Measurements from ENCODE around the gene PCDHGB2.
"Not testable (repeated sequence)": the region's sequence is repeated elsewhere in the genome, so short reads cannot be mapped to it uniquely, and the experiment has no call there.

Gene PCDHGB2

GRCh38 chr5:141384471-141385267, 24.9 kb downstream of the PCDHGB2 start:
- Histone ChIP-seq H2AK5ac (ENCODE audit: low read length, severe bottlenecking) (no peak overlapping the region), H3K18ac (ENCODE audit: low read depth in 1 of 2, low read length in 2 of 2) (no peak overlapping the region), H3K14ac (ENCODE audit: low read length in 2 of 2) (no peak overlapping the region), H2BK5ac (ENCODE audit: low read depth, low read length, poor library complexity, severe bottlenecking) (no peak overlapping the region), H2BK15ac (ENCODE audit: low read depth, poor library complexity, severe bottlenecking) (no peak overlapping the region), H3K79me1 (replicated peaks; ENCODE audit: low read length, poor library complexity, severe bottlenecking) (peaks cover 7% of the 10 kb centered on the region), H3K9me3 (ENCODE audit: control insufficient read depth, low read length) (peaks cover 44% of the 10 kb centered on the region), H2BK12ac (ENCODE audit: low read length in 2 of 2) (no peak overlapping the region), H3K4ac (ENCODE audit: low read depth in 1 of 2, low read length in 2 of 2) (no peak overlapping the region), H4K91ac (ENCODE audit: low read length) (no peak overlapping the region), H3K27me3 (ENCODE audit: control insufficient read depth in 1 of 2, insufficient read depth in 1 of 2, low read length in 2 of 2) (no peaks in the 10 kb centered on the region), H2BK120ac (ENCODE audit: low read depth, low read length) (no peak overlapping the region), H3K23ac (ENCODE audit: low read length in 2 of 2) (no peak overlapping the region), H3K4me2 (ENCODE audit: low read length, poor library complexity, severe bottlenecking) (no peak overlapping the region), H3K4me3 (ENCODE audit: insufficient read depth in 1 of 2, low read depth in 1 of 2, low read length in 2 of 2) (no peak overlapping the region), H3K4me1 (ENCODE audit: control insufficient read depth, insufficient read depth, low read depth, low read length) (peaks cover 2% of the 10 kb centered on the region), H2AFZ (ENCODE audit: low read depth, low read length) (no peak overlapping the region), H3K9ac (ENCODE audit: low read length) (no peak overlapping the region), H3K27ac (ENCODE audit: low read length, poor library complexity, severe bottlenecking) (no peak overlapping the region), H3K36me3 (ENCODE audit: control insufficient read depth in 1 of 2, insufficient read depth in 2 of 2, low read depth in 1 of 2, low read length in 2 of 2) (peaks cover 0 to 8% of the 10 kb centered on the region in 2 experiments), H4K8ac (ENCODE audit: low read length) (no peak overlapping the region)
- 92% methylated on average over 40 of the region's 43 CpGs for WGBS
- no peak for DNase-seq

GRCh38 chr5:141387557-141388311, 27.9 kb downstream of the PCDHGB2 start, which contains the start of gene PCDHGB4:
Gene PCDHGB4 (plus strand): TSS chr5:141387698. CDS start chr5:141387885, 187 bp downstream.
- WGBS = 21% methylated on average over 10 of the region's 40 CpGs
- not testable (repeated sequence) for H2BK12ac ChIP-seq (ENCODE audit: low read length in 2 of 2); H3K4me1 ChIP-seq (ENCODE audit: control insufficient read depth, insufficient read depth, low read depth, low read length); H2AFZ ChIP-seq (ENCODE audit: low read depth, low read length); H4K91ac ChIP-seq (ENCODE audit: low read length); H3K14ac ChIP-seq (ENCODE audit: low read length in 2 of 2); H3K18ac ChIP-seq (ENCODE audit: low read depth in 1 of 2, low read length in 2 of 2); H4K8ac ChIP-seq (ENCODE audit: low read length); H3K4me2 ChIP-seq (ENCODE audit: low read length, poor library complexity, severe bottlenecking); H2BK15ac ChIP-seq (ENCODE audit: low read depth, poor library complexity, severe bottlenecking); H2BK120ac ChIP-seq (ENCODE audit: low read depth, low read length); H3K23ac ChIP-seq (ENCODE audit: low read length in 2 of 2); H3K4ac ChIP-seq (ENCODE audit: low read depth in 1 of 2, low read length in 2 of 2); H2BK5ac ChIP-seq (ENCODE audit: low read depth, low read length, poor library complexity, severe bottlenecking); H3K9ac ChIP-seq (ENCODE audit: low read length); H3K27me3 ChIP-seq (ENCODE audit: control insufficient read depth in 1 of 2, insufficient read depth in 1 of 2, low read length in 2 of 2); H2AK5ac ChIP-seq (ENCODE audit: low read length, severe bottlenecking)
- Histone ChIP-seq H3K27ac (ENCODE audit: low read length, poor library complexity, severe bottlenecking) (peak within 1 kb of the TSS; percentile 57), H3K79me1 (replicated peaks; ENCODE audit: low read length, poor library complexity, severe bottlenecking) (peaks cover 12% of the 10 kb centered on the region), H3K9me3 (ENCODE audit: control insufficient read depth, low read length) (peaks cover 62% of the 10 kb centered on the region), H3K36me3 (ENCODE audit: control insufficient read depth in 1 of 2, insufficient read depth in 2 of 2, low read depth in 1 of 2, low read length in 2 of 2) (peaks cover 0 to 14% of the 10 kb centered on the region in 2 experiments), H3K4me3 (ENCODE audit: insufficient read depth in 1 of 2, low read depth in 1 of 2, low read length in 2 of 2) (peak within 1 kb of the TSS; percentile 47 to 62)
- peak; percentile 74 for DNase-seq

- H3K27me3 ChIP-seq (ENCODE audit: control insufficient read depth in 1 of 2, insufficient read depth in 1 of 2, low read length in 2 of 2) = no peaks in the 10 kb centered on the region
- H2BK15ac ChIP-seq (ENCODE audit: low read depth, poor library complexity, severe bottlenecking) = no peak overlapping the region
Measured at GRCh38 chr5:141388661-141389060, 28.9 kb downstream of the PCDHGB2 start.

More at GRCh38 chr5:141388661-141389060, 28.9 kb downstream of the PCDHGB2 start:
- Histone ChIP-seq H3K9ac (ENCODE audit: low read length) (no peak overlapping the region), H3K9me3 (ENCODE audit: control insufficient read depth, low read length) (peaks cover 63% of the 10 kb centered on the region), H3K4ac (ENCODE audit: low read depth in 1 of 2, low read length in 2 of 2) (no peak overlapping the region), H2BK5ac (ENCODE audit: low read depth, low read length, poor library complexity, severe bottlenecking) (no peak overlapping the region), H4K91ac (ENCODE audit: low read length) (no peak overlapping the region), H4K8ac (ENCODE audit: low read length) (no peak overlapping the region), H2AK5ac (ENCODE audit: low read length, severe bottlenecking) (no peak overlapping the region), H2BK120ac (ENCODE audit: low read depth, low read length) (no peak overlapping the region), H3K4me2 (ENCODE audit: low read length, poor library complexity, severe bottlenecking) (no peak overlapping the region), H3K36me3 (ENCODE audit: control insufficient read depth in 1 of 2, insufficient read depth in 2 of 2, low read depth in 1 of 2, low read length in 2 of 2) (peaks cover 0 to 22% of the 10 kb centered on the region in 2 experiments), H3K4me1 (ENCODE audit: control insufficient read depth, insufficient read depth, low read depth, low read length) (peaks cover 3% of the 10 kb centered on the region), H3K14ac (ENCODE audit: low read length in 2 of 2) (no peak overlapping the region), H2BK12ac (ENCODE audit: low read length in 2 of 2) (no peak overlapping the region), H3K79me1 (replicated peaks; ENCODE audit: low read length, poor library complexity, severe bottlenecking) (peaks cover 18% of the 10 kb centered on the region), H3K4me3 (ENCODE audit: insufficient read depth in 1 of 2, low read depth in 1 of 2, low read length in 2 of 2) (peak overlapping the region in 1 of 2 experiments; percentile 59), H3K27ac (ENCODE audit: low read length, poor library complexity, severe bottlenecking) (no peak overlapping the region), H3K23ac (ENCODE audit: low read length in 2 of 2) (no peak overlapping the region), H2AFZ (ENCODE audit: low read depth, low read length) (no peak overlapping the region), H3K18ac (ENCODE audit: low read depth in 1 of 2, low read length in 2 of 2) (no peak overlapping the region)
- DNase-seq = no peak
- WGBS = 97% methylated on average over 7 of the region's 10 CpGs

Data from mesenchymal stem cell (in vitro differentiated cells and primary cell).